ENCODE measurements around the gene TPRG1L. TPM values are rescaled to one million over a fixed set of nuclear protein-coding genes. Genes with fewer than 3 reads are reported as not detected.

TPRG1L gene
- total and polyA plus RNA-seq, 10 of the 15 experiments (the other 5 are each of a cell fraction or from before 2014, with no cell fraction given): 1.5 to 16.5 (median 8.0) TPM

DNA sequence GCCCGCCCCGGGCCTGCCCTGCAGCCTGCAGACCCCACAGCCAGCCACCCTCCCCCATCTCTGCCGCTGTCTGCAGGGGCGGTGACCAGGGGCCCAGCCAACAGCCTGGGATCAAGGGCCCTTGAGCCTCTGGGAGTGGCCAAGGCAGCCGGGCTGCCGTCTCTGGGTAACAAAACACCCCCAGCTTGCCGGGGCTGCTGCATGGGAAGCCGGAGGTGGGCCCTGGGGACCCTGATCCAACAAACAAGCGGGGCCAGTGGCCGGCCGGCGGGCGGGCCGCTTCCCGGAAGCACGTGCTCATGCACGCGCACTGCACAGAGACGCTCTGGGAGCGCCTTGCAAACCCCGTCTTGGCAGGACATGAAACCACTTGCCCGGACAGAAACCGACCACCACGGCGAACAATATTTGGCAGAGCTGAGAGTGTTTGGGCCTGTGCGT lies 26.7 kb upstream of the TPRG1L start:
- H3K27ac ChIP-seq (ENCODE audit: control insufficient read depth, insufficient read depth): no peak overlapping the region
- no peak for FAIRE-seq
- WGBS (ENCODE audit: insufficient coverage, insufficient replicate concordance, low lambda C conversion rate, missing lambda C conversion rate): 11% methylated on average over 20 of the region's 26 CpGs
- ChIA-PET CTCF (no interaction called here), POLR2A (no interaction called here), RAD21 (ENCODE audit: unreplicated experiment) (interaction anchor here (1.0 to 1.5 kb wide), 2 partner anchors 21 kb away, joined by 3 read pairs; no protein-coding TSS in a partner anchor), SMC1A (ENCODE audit: uncharacterized antibody, unreplicated experiment) (no interaction called here)
- no peak overlapping the region for H3K4me2 ChIP-seq (ENCODE audit: control insufficient read depth, insufficient read depth)
- H3K9me3 ChIP-seq (replicated peaks; ENCODE audit: control insufficient read depth, insufficient read depth, low read length): no peaks in the 10 kb centered on the region
- no peak for ATAC-seq
- in situ Hi-C loops (cut with MboI): no loop called here
- intact Hi-C loops (cut with micrococcal nuclease; ENCODE audit: unreplicated experiment): no loop called here
- TF ChIP-seq MXI1 (IDR thresholded peaks at IDR 0.05; ENCODE audit: low read depth, low read length) (no peak), BHLHE40 (IDR thresholded peaks at IDR 0.05; ENCODE audit: borderline replicate concordance in 1 of 2, low read depth in 2 of 2, low read length in 1 of 2) (peak in 1 of 2 experiments; percentile 34; a peak in 1 of 4 replicates)
- H3K9ac ChIP-seq (ENCODE audit: control insufficient read depth, insufficient read depth, low read length): no peak overlapping the region
- H3K79me2 ChIP-seq (ENCODE audit: control insufficient read depth, insufficient read depth, low read length): no peaks in the 10 kb centered on the region
- H3K4me1 ChIP-seq (ENCODE audit: control insufficient read depth, insufficient read depth, low read length): 0 out of 2 replicates have a peak, but pooled peaks cover 4% of the 10 kb centered on the region
- no peak overlapping the region for H3K4me3 ChIP-seq
- no peak overlapping the region for H2AFZ ChIP-seq (ENCODE audit: control insufficient read depth, low read depth, low read length)
- DNase-seq (ENCODE audit: low read depth, low spot score): no peak
- H4K20me1 ChIP-seq (ENCODE audit: control insufficient read depth, insufficient read depth): no peaks in the 10 kb centered on the region
- no peaks in the 10 kb centered on the region for H3K36me3 ChIP-seq (ENCODE audit: control insufficient read depth in 2 of 2, insufficient read depth in 2 of 2, low read length in 1 of 2)
- peaks cover 0 to under 1% of the 10 kb centered on the region in 2 experiments; a peak in 3 of 4 replicates for H3K27me3 ChIP-seq (replicated peaks in 1 of 2; ENCODE audit: control insufficient read depth in 2 of 2, insufficient read depth in 2 of 2, low read length in 1 of 2)
- BruUV-seq (replicated peaks): no TSS peak

DNA sequence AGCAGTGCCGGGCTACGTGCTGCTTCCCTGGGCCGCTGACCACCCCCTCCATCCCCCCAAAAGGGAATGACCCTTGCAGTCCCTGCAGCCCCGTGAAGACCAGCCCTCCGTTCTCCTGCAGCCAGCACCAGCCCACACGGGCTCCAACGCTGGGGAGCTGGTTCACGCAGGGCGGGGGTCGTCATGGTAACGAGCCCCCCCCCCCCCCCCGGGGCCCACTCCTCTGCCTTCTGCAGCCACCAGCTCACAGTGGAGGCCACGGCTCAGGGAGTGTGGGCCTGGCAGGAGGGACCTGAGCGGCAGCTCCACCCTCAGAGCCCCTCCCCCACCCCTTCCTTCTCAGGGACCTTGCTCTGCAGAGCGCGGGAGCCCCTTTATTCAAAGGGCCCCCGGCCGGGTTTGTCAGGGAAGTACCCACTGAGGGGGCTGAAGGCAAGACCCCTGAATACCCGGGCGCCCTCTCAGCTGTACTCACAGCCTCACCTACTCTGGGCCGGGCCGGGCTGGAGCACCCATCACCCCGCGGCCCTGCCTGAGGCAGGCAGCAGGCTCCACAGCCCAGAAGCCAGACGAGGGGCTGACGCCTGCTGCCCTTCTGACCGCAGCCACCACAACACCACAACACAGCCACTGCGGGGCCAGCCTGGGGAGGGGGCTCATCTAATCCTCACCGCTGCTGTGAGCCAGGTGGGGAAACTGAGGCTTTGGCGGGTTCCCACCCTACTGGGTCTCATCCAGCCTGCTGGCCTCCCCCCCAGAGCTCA lies 26.1 kb upstream of the TPRG1L start:
- DNase-seq (ENCODE audit: low read depth, low spot score): no peak
- no peaks in the 10 kb centered on the region for H3K9me3 ChIP-seq (replicated peaks; ENCODE audit: control insufficient read depth, insufficient read depth, low read length)
- in situ Hi-C loops (cut with MboI): no loop called here
- no TSS peak for BruUV-seq (replicated peaks)
- 49% methylated on average over 29 of the region's 30 CpGs for WGBS (ENCODE audit: insufficient coverage, insufficient replicate concordance, low lambda C conversion rate, missing lambda C conversion rate)
- FAIRE-seq: no peak
- CTCF ChIA-PET: interaction anchor here (0.5 to 1.0 kb wide), 2 partner anchors 16 to 356 kb away, joined by 3 to 4 read pairs; no protein-coding TSS in a partner anchor
- H3K79me2 ChIP-seq (ENCODE audit: control insufficient read depth, insufficient read depth, low read length): no peaks in the 10 kb centered on the region
- no peak for ATAC-seq
- no peak overlapping the region for H2AFZ ChIP-seq (ENCODE audit: control insufficient read depth, low read depth, low read length)
- H3K9ac ChIP-seq (ENCODE audit: control insufficient read depth, insufficient read depth, low read length): no peak overlapping the region
- SMC1A ChIA-PET (ENCODE audit: uncharacterized antibody, unreplicated experiment): no interaction called here
- H3K27ac ChIP-seq (ENCODE audit: control insufficient read depth, insufficient read depth): no peak overlapping the region
- H3K36me3 ChIP-seq (ENCODE audit: control insufficient read depth in 2 of 2, insufficient read depth in 2 of 2, low read length in 1 of 2): no peaks in the 10 kb centered on the region
- POLR2A ChIA-PET: no interaction called here
- H3K4me3 ChIP-seq: no peak overlapping the region
- intact Hi-C loops (cut with micrococcal nuclease; ENCODE audit: unreplicated experiment): no loop called here
- H3K27me3 ChIP-seq (replicated peaks in 1 of 2; ENCODE audit: control insufficient read depth in 2 of 2, insufficient read depth in 2 of 2, low read length in 1 of 2): no peaks in the 10 kb centered on the region; a peak in 1 of 4 replicates
- RAD21 ChIA-PET (ENCODE audit: unreplicated experiment): interaction anchor here (1.0 kb wide), 1 partner anchor 21 kb away, joined by 3 read pairs; no protein-coding TSS in a partner anchor
- H4K20me1 ChIP-seq (ENCODE audit: control insufficient read depth, insufficient read depth): no peaks in the 10 kb centered on the region
- H3K4me1 ChIP-seq (ENCODE audit: control insufficient read depth, insufficient read depth, low read length): 0 out of 2 replicates have a peak, but pooled peaks cover 4% of the 10 kb centered on the region
- H3K4me2 ChIP-seq (ENCODE audit: control insufficient read depth, insufficient read depth): no peak overlapping the region
- TF ChIP-seq ZNF207 (IDR thresholded peaks at IDR 0.05; ENCODE audit: borderline replicate concordance): no peak
- no peak for TF ChIP-seq REST (IDR thresholded peaks at IDR 0.05; ENCODE audit: low read depth, low read length)
- TF ChIP-seq PAX5 (IDR thresholded peaks at IDR 0.05; ENCODE audit: borderline replicate concordance, low read depth, low read length): no peak
- TF ChIP-seq ZNF592 (IDR thresholded peaks at IDR 0.05): no peak
- TF ChIP-seq CHD1 (IDR thresholded peaks at IDR 0.05; ENCODE audit: low read depth, low read length): no peak

Data from GM12878 (cell line).